Measurements from ENCODE around the gene SEMA6A. TPM values are rescaled to one million over a fixed set of nuclear protein-coding genes. Genes with fewer than 3 reads are reported as not detected.

The SEMA6A gene
- polyA plus RNA-seq, 3 donors = 0.16 TPM; not detected in 2

GRCh38 chr5:116550082-116550481, 24.5 kb downstream of the SEMA6A start:
- Histone ChIP-seq H3K79me2 (ENCODE audit: insufficient read depth, low read length) (no peaks in the 10 kb centered on the region), H3K4me2 (replicated peaks; ENCODE audit: extremely low read depth, low read length, poor library complexity, severe bottlenecking) (no peak overlapping the region), H3K4me1 (ENCODE audit: control insufficient read depth in 1 of 2, insufficient read depth in 2 of 2, low read length in 2 of 2) (no peaks in the 10 kb centered on the region), H3K27me3 (ENCODE audit: control insufficient read depth in 2 of 2, insufficient read depth in 2 of 2, low read length in 2 of 2) (no peaks in the 10 kb centered on the region), H3K27ac (ENCODE audit: low read depth in 1 of 2, low read length in 2 of 2) (no peak overlapping the region), H3K4me3 (replicated peaks in 1 of 3; ENCODE audit: low read depth in 2 of 3, low read length in 3 of 3) (no peak overlapping the region), H4K20me1 (ENCODE audit: insufficient read depth, low read length) (no peaks in the 10 kb centered on the region), H2AFZ (ENCODE audit: insufficient read depth, low read depth, low read length, poor library complexity, severe bottlenecking) (no peak overlapping the region), H3K9me3 (replicated peaks in 1 of 2; ENCODE audit: control insufficient read depth in 1 of 2, insufficient read depth in 1 of 2, low read length in 2 of 2) (peaks cover 14 to 16% of the 10 kb centered on the region in 2 donors), H3K36me3 (replicated peaks in 1 of 2; ENCODE audit: control insufficient read depth in 1 of 2, insufficient read depth in 2 of 2, low read length in 2 of 2) (no peaks in the 10 kb centered on the region), H3K9ac (ENCODE audit: insufficient read depth, low read length, poor library complexity, severe bottlenecking) (no peak overlapping the region)
- peaks cover 5 to 17% (median 16%) of the 10 kb centered on the region in 7 donors for H3K9me3 Mint-ChIP-seq
- no peaks in the 10 kb centered on the region for H3K36me3 Mint-ChIP-seq
- no peaks in the 10 kb centered on the region for H3K4me1 Mint-ChIP-seq
- no peak for TF ChIP-seq CTCF (IDR thresholded peaks at IDR 0.05)
- H3K27me3 Mint-ChIP-seq (ENCODE audit: low read depth in 3 of 3) = peaks cover 0 to 2% (median 0%) of the 10 kb centered on the region in 3 donors
- no peak for DNase-seq
- H3K4me3 Mint-ChIP-seq = no peak overlapping the region
- intact Hi-C loops (cut with micrococcal nuclease) = no loop called here
- H3K27ac Mint-ChIP-seq = no peak overlapping the region

GRCh38 chr5:116546743-116547124, 27.9 kb downstream of the SEMA6A start:
- H3K79me2 ChIP-seq (ENCODE audit: insufficient read depth, low read length) = no peaks in the 10 kb centered on the region
- no peak for TF ChIP-seq CTCF (IDR thresholded peaks at IDR 0.05)
- no peaks in the 10 kb centered on the region for H3K27me3 ChIP-seq (ENCODE audit: control insufficient read depth in 2 of 2, insufficient read depth in 2 of 2, low read length in 2 of 2)
- H3K9me3 ChIP-seq (replicated peaks in 1 of 2; ENCODE audit: control insufficient read depth in 1 of 2, insufficient read depth in 1 of 2, low read length in 2 of 2) = peaks cover 18 to 26% of the 10 kb centered on the region in 2 donors
- Mint-ChIP-seq H3K9me3 (peaks cover 9 to 28% (median 26%) of the 10 kb centered on the region in 7 donors), H3K4me1 (no peaks in the 10 kb centered on the region), H3K27ac (no peak overlapping the region), H3K27me3 (ENCODE audit: low read depth in 3 of 3) (peaks cover 0 to 2% (median 0%) of the 10 kb centered on the region in 3 donors), H3K4me3 (no peak overlapping the region), H3K36me3 (no peaks in the 10 kb centered on the region)
- H3K4me2 ChIP-seq (replicated peaks; ENCODE audit: extremely low read depth, low read length, poor library complexity, severe bottlenecking) = no peak overlapping the region
- H3K36me3 ChIP-seq (replicated peaks in 1 of 2; ENCODE audit: control insufficient read depth in 1 of 2, insufficient read depth in 2 of 2, low read length in 2 of 2) = no peaks in the 10 kb centered on the region
- DNase-seq = no peak
- intact Hi-C loops (cut with micrococcal nuclease) = no loop called here
- no peak overlapping the region for H2AFZ ChIP-seq (ENCODE audit: insufficient read depth, low read depth, low read length, poor library complexity, severe bottlenecking)
- H3K4me3 ChIP-seq (replicated peaks in 1 of 3; ENCODE audit: low read depth in 2 of 3, low read length in 3 of 3) = no peak overlapping the region
- H4K20me1 ChIP-seq (ENCODE audit: insufficient read depth, low read length) = no peaks in the 10 kb centered on the region
- H3K27ac ChIP-seq (ENCODE audit: low read depth in 1 of 2, low read length in 2 of 2) = no peak overlapping the region
- H3K9ac ChIP-seq (ENCODE audit: insufficient read depth, low read length, poor library complexity, severe bottlenecking) = no peak overlapping the region
- H3K4me1 ChIP-seq (ENCODE audit: control insufficient read depth in 1 of 2, insufficient read depth in 2 of 2, low read length in 2 of 2) = no peaks in the 10 kb centered on the region
- no CpG with 5 or more reads among the region's 1 CpG for WGBS (ENCODE audit: insufficient coverage)

Measured in CD14-positive monocyte (primary cell).